ENCODE data around the gene POU2AF3. TPM values are rescaled to one million over a fixed set of nuclear protein-coding genes. Genes with fewer than 3 reads are reported as not detected.

The POU2AF3 gene
- total and polyA plus RNA-seq, 12 donors, result 0.28 to 4.8 (median 1.8) TPM; not detected in 1

DNA sequence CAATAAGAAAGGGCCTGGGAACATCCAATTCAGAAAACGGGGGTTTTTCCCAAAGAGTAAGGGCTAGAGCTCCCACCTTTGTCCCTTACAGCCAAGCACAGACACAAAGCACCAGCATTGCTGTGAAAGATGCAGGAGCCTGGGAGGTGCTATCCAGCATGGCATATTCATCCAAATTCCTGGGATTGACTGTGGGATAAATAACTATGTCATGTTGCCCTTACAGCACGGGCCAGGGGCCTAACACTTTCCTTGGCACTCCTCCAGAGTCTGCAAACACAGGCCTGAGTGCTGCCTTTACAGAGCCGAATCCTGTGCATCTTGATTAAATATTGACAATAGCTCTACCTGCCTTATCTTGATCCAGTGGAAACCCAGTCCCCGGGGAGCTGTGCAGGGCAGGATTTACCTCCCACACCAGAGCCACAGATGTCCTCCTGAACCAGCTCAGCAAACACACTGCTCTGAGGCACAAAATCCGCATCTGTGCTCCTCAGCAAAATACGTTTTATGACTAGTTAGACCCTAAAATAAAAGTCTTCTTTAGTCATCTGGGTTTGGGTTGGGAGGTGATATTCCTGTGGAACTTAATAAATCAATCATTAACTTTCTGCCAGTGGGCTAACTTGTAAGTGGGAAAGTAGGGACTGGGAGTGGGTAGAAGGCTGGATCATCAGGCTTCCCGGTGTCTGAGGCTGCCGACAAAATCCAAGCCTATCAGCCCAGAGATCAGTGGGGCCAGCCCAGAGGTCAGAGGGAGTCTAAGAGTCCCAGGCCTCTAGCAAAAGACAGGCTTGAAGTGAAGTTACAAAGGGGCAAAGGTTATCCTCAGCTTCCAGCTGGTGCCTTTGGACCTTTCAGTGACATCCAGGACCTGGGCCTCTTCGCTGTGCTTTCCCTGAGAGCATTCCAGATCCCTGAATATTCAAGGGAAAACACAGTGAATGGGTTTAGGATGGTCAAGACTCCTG is 36.5 kb downstream of the POU2AF3 start:
- intact Hi-C loops (cut with DNase I), result no loop called here
- peaks cover 27 to 39% of the 10 kb centered on the region in 2 donors for H3K4me1 ChIP-seq (replicated peaks in 1 of 2)
- 73 to 87% (median 76%) methylated on average over 8 to 9 of the region's 9 CpGs for WGBS, 4 donors
- no peak for TF ChIP-seq POLR2A (IDR thresholded peaks at IDR 0.05)
- TF ChIP-seq, protein P1, sequence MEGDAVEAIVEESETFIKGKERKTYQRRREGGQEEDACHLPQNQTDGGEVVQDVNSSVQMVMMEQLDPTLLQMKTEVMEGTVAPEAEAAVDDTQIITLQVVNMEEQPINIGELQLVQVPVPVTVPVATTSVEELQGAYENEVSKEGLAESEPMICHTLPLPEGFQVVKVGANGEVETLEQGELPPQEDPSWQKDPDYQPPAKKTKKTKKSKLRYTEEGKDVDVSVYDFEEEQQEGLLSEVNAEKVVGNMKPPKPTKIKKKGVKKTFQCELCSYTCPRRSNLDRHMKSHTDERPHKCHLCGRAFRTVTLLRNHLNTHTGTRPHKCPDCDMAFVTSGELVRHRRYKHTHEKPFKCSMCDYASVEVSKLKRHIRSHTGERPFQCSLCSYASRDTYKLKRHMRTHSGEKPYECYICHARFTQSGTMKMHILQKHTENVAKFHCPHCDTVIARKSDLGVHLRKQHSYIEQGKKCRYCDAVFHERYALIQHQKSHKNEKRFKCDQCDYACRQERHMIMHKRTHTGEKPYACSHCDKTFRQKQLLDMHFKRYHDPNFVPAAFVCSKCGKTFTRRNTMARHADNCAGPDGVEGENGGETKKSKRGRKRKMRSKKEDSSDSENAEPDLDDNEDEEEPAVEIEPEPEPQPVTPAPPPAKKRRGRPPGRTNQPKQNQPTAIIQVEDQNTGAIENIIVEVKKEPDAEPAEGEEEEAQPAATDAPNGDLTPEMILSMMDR (IDR thresholded peaks at IDR 0.05), result no peak
- no peaks in the 10 kb centered on the region for H3K36me3 ChIP-seq (replicated peaks in 1 of 2)
- DNase-seq, result no peak
- H3K27ac ChIP-seq, result no peak overlapping the region
- H3K27me3 ChIP-seq, result no peaks in the 10 kb centered on the region
- peaks cover 5 to 10% (median 5%) of the 10 kb centered on the region in 3 donors for H3K9me3 ChIP-seq (replicated peaks in 1 of 3)
- no peak overlapping the region for H3K4me3 ChIP-seq

DNA sequence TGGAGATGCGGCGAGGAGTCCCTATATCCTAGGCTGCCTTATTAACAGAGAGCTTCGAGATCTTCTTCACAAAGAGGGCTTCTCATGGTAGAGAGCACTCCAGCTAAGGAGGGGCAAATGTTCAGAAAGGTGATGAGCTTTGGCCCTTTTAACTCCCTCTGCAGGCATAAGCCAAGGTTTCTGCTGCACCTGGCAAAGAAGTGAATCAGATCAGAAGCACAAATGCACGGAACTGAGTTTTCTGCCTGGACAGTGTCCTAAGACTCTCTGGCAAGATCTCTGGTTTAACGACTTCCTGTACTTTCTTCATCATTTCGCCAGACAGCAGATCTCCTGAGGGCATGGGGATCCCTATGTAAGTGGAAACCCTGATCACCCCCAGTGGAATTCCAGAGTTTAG is 37.2 kb downstream of the POU2AF3 start:
- TF ChIP-seq, protein P1 (IDR thresholded peaks at IDR 0.05), result no peak
- TF ChIP-seq POLR2A (IDR thresholded peaks at IDR 0.05), result no peak
- H3K4me1 ChIP-seq (replicated peaks in 1 of 2), result peaks cover 20 to 33% of the 10 kb centered on the region in 2 donors
- WGBS, 4 donors, result 76 to 92% (median 80%) methylated on average over 6 of the region's 6 CpGs
- H3K27me3 ChIP-seq, result no peaks in the 10 kb centered on the region
- intact Hi-C loops (cut with DNase I), result no loop called here
- H3K4me3 ChIP-seq, result no peak overlapping the region
- H3K36me3 ChIP-seq (replicated peaks in 1 of 2), result no peaks in the 10 kb centered on the region
- H3K27ac ChIP-seq, result no peak overlapping the region
- DNase-seq, result no peak
- H3K9me3 ChIP-seq (replicated peaks in 1 of 3), result peaks cover 6 to 11% (median 8%) of the 10 kb centered on the region in 3 donors

DNA sequence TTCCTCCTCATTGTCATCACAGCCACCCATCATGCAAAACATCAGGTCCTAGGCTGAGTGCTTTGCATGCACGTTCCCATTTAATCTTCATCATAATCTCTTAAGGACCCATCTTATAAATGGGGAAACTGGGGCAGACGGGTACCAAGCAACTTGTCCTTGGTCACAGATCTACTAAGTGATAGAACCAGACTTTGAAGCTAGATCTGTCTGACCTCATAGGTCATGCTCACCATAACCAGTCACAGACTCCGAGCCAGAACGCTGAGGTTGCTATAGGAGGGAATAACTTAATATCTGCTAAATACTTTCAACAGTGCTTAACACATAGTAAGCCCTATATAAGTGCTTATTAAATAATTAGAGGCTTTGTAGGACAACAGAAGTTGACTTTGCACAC is 37.7 kb downstream of the POU2AF3 start:
- H3K4me1 ChIP-seq (replicated peaks in 1 of 2), result peaks cover 20 to 30% of the 10 kb centered on the region in 2 donors
- no peak for DNase-seq
- 66 to 95% (median 86%) methylated on average over 4 of the region's 4 CpGs for WGBS, 4 donors
- peaks cover 6 to 11% (median 8%) of the 10 kb centered on the region in 3 donors for H3K9me3 ChIP-seq (replicated peaks in 1 of 3)
- no peaks in the 10 kb centered on the region for H3K36me3 ChIP-seq (replicated peaks in 1 of 2)
- H3K4me3 ChIP-seq, result no peak overlapping the region
- peak overlapping the region in 1 of 5 donors; percentile 3 for H3K27ac ChIP-seq
- TF ChIP-seq, protein P1 (IDR thresholded peaks at IDR 0.05), result no peak
- no peak for TF ChIP-seq POLR2A (IDR thresholded peaks at IDR 0.05)
- no peaks in the 10 kb centered on the region for H3K27me3 ChIP-seq
- intact Hi-C loops (cut with DNase I), result no loop called here

DNA sequence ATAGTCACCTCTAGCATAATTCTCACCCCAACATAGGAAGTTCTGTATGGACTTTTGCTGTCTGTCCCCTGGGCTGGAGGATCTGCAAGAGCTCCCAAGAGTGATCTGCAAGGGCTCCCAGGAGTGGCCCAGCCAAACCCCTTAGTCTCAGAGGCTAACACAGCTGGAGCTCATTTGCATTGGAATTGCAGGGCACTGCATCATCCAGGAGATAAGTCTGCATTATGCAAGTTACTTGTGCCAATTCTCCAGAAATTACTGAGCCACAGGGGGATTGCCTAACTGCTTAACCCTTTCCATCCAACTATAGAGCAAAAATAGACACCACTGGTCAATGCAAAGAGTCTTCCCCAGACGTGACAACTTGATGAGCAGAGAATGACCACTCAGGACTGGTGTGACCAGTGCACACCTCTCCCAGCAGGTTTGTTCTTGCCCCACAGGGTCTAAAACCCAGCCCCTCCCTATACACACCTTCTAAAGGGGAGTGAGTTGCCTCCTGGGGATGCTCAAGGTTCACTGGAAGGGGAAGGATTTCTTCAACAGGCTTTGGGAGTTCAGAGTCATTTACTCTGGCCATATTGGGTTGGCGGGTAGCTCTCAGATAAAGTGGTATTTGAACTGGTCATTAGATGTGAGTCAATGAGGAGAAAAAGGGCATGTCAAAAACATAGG is 38.4 kb downstream of the POU2AF3 start:
- peak in 6 of 7 donors; percentile 70 to 81 (median 78) for DNase-seq
- TF ChIP-seq, protein P1 (IDR thresholded peaks at IDR 0.05), result no peak
- TF ChIP-seq POLR2A (IDR thresholded peaks at IDR 0.05), result no peak
- Histone ChIP-seq H3K36me3 (replicated peaks in 1 of 2) (no peaks in the 10 kb centered on the region), H3K27ac (peak overlapping the region in 1 of 5 donors; percentile 3), H3K9me3 (replicated peaks in 1 of 3) (peaks cover 6 to 11% (median 8%) of the 10 kb centered on the region in 3 donors), H3K4me3 (no peak overlapping the region), H3K27me3 (no peaks in the 10 kb centered on the region), H3K4me1 (replicated peaks in 1 of 2) (peaks cover 17 to 23% of the 10 kb centered on the region in 2 donors)
- 63 to 75% (median 69%) methylated on average over 2 of the region's 2 CpGs for WGBS, 4 donors
- intact Hi-C loops (cut with DNase I), result no loop called here

Data from adrenal gland (tissue), 12 donors.